Stimulated activated CD4-positive, alpha-beta T cell treated with anti-CD3 and anti-CD28 coated beads, Interleukin-2, amount 100 ng/mL, for 4 hours (primary cell): ENCODE results near the gene MTUS2.

Source experiments
- DNase-seq: peaks from one replicate; pipeline ENCODE4 v3.0.0-alpha.2; 2020; ENCODE audit warnings: low read depth

Gene MTUS2

DNA sequence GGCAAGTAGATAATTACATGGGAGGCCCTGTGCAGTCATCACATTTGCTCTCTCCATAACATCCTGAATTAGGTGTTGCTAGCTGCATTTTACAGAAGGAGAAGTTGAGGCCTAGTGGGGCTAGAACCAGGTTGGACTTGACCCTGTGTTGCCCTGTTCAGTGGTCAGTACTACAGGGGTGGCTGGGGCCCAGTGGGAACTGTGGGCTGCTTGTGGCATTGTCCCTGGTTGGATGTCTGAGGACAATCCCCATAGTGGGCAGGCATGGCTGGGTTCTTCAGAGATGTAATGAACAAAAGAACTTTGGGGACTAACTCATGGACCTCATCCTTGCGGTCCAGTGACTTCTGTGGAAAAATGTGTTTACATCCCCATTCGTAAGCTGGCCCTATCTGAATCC lies 38.9 kb downstream of the MTUS2 start:
- DNase-seq, result no peak

DNA sequence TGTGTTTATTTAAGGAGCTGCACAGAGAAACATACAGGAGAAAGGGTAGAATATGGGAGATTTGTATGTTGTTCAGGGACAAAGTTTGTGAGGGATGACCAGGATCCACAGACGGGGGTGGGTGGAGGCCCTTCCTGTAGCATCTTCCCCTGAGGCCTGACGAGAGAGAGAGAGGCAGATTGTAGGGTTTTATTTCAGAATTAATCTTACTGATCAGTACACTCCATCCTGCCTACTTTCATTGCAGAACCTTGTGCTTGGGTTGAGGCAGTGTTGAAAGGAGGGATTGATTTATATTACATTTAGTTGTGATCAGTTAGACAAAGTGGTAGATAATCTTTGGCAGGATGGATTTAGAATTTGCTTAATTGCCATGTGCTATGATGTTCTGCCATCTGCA lies 39.6 kb downstream of the MTUS2 start:
- DNase-seq, result no peak

DNA sequence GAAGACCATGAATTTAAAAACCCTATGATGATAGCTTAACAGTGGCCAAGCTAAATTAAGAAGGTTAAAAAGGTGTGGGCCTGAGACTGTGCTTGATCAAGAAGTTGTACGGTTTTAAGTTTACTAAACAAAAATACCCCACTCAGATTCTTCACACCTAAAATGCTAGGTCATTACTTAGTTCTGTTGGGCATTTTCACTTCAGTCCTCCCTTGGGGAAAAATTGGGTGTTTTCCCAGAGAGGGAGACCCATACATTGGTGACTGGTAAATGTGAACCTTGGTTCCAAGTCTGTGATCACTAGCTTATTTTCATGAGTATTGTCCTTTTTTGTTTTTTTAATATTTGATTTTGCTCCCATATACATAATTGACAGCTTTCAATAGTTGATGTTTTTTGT lies 44.4 kb downstream of the MTUS2 start:
- no peak for DNase-seq

DNA sequence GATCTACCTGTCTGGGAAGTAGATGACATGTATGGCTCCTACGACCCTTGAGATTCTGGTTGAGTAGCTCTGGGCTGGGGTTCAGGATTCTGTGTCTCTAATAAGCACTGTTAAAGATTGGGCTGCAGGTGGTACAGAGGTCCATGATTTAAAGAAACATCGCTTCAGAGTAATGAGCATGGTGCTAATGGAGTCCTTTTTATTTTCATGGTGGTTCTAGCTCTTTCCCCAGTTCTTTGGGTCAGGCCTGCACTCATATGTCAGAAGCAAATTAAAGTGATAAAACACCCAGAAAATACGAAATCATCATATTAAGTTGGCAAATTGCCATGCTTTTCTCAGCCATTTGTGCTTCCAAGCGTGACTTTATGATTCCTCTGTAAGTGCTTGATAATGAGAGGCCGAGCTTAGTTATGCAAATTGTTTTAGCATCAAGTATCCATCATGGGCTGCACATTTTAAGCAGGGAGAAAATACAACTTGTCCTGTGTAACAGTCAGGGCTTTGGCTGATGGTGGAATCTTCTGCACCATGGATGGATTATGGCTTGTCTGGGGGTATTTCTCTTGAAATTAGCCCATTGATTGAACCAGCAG lies 45.1 kb downstream of the MTUS2 start:
- no peak for DNase-seq

DNA sequence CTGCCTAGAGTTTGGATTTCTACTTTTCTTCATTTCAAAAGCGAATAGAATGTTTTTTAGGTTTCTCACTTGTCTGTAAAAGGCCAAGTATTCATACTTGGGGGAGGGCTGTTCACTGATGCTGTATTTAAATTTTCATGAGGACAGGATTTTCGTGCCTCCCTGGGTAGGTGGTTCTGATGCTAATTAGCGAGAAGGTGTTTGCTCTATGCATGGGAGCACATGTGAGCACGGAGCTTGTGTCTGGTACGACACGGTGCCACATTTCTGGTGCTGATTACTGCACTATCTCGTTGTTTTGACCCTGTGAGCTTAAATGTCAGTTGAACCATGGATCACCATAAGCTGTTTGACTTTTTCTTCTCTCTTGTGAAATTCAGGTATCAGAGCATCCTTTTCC lies 45.8 kb downstream of the MTUS2 start:
- no peak for DNase-seq

DNA sequence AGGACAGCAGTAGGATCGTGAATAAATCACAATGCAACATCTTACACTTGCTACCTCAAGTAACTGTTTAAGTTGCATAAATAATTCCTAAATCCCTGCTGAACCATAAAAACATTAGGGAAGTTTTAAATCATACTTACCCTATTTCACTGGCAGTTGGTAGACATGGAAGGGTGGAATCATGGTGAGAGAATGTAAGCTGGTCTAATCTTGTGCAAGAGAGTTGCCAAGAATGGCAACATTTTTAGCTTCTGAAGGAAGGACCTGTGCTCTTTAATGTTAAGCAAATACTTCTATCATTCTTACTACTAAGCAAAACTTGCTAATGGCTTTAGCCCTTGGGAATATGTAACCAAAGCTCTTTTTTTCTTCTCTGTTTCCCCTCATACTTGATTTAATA lies 46.8 kb downstream of the MTUS2 start:
- no peak for DNase-seq

DNA sequence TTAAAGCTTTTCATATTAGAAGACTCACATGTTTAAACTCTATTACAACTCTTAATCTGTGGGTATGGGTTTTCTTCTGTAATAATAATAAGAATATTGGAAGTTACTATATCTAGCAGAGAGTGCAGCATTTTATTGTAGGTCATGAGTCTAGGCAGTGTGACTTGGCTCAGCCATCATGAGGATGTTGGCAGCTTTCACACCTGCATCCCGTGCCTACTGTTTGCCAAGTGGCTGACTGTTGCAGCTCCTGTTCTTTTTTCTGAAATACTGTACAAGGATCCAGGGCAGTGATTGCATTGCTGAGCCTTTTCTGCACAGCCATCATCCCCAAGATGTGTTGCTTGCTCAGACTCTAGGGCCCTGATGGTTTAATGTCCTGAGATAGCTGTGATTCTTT lies 47.4 kb downstream of the MTUS2 start:
- DNase-seq, result no peak

DNA sequence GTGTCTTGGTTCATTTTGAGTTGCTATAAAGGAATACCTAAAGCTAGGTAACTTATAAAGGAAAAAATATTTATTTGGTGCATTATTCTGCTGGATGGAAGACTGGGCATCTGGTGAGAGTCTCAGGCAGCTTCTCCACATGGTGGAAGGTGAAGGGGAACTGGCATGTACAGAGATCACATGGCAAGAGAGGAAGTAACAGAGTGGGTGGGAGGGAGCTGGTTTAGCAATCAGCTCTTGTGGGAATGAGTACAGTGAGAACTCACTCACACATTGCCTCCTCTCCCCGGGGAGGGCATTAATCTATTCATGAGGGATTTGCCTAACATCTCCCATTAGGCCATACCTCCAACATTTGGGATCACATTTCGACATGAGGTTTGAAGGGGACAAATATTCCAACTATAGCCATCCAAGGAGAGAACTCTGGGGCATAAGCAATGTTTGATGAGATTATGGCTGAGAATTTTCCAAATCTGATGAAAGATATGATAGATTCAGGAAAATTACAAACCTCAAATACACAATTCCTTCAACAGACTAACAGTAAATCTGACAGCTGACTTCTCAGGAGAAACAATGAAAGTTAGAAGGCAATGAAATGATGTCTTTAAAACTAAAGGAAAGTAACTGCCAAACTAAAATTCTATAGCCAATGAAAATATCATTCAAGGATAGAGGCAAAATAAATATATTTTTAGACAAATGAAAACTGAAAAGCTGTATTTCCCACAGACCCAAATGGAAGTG lies 52.5 kb downstream of the MTUS2 start:
- DNase-seq, result no peak

DNA sequence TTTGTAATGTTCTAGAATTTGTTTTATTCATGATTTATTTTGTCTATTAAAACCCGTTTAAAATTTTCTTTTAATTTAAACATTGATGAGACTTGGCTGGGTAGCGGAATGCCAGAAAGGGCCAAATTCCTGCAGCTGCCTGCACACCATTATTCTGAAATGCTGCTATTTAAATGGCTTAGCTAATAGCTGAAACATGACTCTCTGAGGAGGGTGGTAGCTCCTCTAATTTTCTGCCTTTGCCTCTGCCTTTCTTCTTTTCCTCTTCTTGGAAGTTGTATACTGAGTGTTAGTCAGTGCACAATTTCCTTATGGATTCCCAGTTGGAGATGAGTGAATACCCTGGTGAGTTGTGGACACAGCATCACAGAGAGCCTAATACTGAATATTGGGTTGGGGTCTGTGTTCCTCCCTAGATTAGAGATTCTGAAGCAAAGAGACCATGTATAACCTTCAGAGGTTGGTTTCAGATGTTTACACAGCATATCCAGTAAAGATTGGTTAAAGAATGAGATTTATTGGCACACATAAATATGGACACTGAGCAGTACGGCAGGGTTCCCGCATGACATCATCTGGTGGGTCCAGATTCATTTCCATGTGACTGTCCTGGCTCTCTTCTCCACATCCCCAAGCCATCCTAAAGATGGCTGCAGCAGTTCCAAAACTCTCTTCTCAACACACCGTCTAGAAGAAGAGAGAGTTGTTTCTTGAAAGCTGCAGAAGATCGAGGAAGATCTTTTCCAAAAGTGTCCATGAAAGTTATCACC lies 55.9 kb downstream of the MTUS2 start:
- DNase-seq, result no peak

DNA sequence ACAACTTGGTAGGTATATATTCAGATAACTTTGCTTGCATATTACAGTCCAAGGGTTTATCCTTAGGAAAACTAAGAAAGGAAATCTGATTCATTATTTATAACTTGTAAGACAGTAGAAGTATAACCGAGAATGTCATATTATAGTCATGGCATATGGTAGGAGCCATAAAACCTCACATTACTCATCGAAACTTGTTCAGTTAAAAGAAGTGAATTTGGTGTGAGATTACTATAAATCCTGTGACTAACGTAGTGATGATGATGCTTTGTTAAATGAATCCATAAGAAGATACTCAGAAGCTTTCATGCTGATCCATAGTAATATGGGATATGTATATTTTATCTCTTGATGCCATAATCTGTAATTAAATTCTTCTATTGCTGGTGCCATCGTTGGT lies 57.3 kb downstream of the MTUS2 start:
- no peak for DNase-seq

DNA sequence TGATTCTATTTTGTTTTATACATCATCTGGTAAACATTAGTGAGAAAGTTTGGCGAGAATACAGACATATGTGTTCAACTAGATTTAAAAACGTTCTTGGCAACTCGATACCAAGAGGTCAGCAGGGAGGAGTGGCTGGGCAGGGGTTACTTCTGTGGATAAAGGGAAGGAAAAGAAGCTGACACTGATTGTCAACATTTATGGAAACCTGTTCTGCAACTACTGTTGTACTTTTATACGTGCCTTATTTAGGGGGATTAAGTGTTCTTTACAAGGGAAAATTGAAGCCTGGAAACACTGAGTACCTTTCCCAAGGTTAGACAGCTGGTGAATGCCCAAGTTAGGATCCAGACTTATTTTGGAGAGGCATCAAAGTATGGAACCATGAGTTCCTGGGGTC lies 65.0 kb downstream of the MTUS2 start:
- DNase-seq, result no peak

DNA sequence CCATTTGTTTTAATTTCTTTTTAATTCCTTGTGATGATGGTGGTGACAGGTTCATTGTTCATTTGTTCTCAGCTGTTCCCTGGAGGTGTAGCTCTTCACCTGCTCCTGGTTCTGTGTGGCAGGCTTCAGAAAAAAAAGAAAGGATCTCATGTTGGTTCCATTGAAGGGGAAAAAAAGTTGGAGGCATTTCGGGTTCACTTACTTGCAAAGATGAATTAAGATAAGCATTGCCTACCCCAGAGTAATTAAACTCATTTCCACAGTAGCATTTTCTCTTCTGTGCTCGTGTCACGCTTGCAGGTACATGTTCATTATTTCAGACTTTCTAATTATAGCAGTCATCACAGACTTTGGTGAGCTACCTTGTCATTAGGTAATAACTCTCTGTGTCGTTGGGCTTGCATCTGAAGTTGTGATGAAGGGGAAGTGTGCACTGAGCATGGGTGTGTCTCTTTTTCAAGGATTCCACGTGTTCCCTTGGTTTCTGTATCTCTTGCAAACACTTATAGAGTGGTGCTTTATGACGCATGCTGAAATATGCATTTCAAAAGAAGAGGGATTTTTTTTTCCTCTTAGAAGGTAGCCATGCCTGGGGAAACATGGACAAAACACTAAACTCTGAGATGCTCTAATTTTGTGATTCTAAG lies 69.1 kb downstream of the MTUS2 start:
- DNase-seq, result no peak

DNA sequence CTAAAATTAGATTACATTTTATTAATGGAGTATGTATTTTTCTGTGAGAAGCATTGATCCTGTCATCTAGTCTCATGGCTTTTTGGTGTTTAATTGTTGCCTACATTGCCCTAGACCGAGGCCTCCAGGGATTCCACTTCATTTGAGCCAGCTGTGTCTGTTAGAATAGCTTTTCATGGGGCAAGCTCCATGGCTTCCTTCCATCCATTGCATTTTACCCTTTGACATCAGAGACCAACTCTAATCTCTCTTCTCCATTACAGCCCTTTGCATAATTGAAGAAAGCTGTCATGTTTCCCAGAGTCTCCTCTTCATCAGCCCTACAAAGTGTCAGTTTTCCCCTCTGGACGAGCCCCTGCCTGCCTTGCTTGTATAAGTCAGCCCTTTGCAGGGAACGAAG lies 70.6 kb downstream of the MTUS2 start:
- DNase-seq, result no peak

DNA sequence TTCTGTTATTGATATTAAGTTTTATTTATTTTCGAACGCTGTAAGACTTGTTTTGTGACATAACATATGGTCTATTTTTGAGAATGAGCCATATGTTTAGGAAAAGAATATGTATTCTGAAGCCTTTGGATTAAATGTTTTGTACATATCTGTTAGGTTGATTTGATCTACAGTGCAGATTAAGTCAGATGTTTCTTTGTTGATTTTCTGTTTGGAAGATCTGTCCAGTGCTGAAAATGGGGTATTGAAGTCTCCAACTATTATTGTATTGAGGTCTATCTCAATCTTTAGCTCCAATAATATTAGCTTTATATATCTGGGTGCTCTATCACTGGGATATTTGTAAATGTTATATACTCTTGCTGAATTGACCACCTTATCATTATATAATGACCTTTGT lies 97.9 kb downstream of the MTUS2 start:
- DNase-seq, result no peak

DNA sequence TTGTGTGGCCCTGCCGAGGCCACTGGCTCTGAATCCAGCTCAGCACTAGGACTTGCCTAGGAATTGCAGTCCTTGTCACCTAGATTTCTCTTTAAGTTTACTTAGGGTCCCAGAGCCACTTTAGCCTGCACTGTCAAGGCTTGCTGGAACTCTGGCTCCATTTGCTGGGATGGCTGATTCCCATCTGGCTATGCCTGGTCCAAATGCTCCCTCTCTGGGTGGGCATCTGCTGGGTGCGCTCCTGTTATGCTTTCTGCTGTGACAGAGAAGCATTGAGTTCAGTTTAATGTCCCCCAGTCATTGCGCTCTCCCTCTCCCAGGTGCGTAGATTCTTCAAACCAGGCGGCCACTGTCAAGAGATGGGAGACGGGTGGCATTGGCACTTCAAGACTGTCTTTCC lies 102.2 kb downstream of the MTUS2 start:
- no peak for DNase-seq

DNA sequence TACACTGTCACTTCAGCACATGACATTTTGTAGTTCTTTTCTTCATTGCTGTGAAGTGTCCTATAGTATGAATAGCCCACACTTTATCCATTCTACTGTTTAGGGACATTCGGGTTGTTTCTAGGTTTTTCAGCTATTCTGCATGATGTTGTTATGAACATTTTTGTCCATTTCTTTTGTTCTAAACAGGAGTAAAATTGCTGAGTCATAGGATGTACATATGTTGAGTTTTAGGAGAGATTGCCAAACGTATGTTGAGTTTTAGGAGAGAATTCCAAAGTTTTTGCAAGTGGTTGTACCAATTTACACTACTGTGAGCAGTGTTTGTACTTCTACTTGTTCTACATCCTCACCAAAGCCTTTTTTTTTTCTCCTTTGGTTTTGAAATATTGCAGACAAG lies 115.0 kb downstream of the MTUS2 start:
- no peak for DNase-seq

DNA sequence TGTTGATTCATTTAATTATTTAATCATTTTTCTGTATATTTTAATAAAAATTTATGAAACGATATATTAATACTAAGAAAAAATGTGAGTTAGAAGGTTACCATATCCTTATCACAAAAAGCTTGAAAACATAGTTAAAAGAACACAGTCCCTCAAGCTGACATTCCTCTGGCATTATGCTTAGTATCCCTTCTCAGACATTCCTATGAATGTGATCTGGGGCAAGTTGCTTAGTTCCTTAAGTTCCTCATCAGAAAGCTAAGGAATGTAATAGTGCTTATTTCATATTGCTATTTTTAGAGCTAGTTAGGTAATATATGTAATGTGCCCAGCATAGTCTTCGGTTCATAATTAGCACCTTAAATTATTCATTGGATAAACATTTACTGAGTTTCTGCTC lies 122.8 kb downstream of the MTUS2 start:
- no peak for DNase-seq

DNA sequence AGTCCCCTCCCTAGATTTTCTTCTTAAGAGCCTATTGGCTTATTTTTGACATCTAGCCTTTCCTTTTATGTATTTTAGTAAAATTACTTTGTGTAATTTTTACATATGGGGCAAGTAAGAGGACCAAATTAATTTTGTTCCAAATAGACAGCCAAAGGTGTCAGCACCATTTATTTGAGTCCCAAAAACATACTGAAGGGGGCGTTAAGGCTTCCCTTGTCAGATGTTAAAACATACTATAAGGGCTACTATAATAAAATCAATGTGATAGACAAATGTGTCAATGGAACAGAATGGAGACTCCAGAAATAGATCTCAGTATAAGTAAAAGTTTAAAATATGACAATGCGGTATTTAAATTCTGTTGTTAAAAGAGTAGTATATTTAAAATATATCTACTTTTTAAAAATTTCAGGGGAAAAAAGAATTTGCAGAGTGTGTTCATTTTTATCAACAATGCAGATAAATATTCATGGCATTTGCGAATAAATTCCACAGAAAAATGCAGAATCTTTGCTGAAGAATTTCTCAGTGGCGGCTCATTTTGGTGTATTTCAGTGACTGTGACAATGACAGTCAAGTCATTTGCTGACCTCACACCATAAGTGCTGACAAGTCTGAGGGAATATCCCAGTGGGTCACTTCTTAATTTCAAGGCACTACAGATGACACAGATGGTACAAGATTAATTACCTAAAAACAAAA lies 133.7 kb downstream of the MTUS2 start:
- no peak for DNase-seq

DNA sequence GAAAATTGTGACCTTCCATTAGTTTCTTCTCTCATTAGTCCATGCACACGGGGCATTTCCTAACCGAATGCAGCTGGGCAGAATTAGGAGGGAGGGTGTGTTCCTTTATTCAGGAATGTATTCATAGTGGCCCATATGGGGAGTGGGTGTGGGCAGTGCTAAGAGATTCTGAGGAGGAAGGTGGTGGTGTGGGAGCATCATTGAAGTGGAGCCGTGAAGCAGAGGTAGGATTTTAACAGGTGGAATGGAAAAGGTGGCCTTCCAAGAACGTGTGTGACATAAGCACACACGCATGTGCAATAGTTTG lies 134.2 kb downstream of the MTUS2 start:
- DNase-seq, result no peak

DNA sequence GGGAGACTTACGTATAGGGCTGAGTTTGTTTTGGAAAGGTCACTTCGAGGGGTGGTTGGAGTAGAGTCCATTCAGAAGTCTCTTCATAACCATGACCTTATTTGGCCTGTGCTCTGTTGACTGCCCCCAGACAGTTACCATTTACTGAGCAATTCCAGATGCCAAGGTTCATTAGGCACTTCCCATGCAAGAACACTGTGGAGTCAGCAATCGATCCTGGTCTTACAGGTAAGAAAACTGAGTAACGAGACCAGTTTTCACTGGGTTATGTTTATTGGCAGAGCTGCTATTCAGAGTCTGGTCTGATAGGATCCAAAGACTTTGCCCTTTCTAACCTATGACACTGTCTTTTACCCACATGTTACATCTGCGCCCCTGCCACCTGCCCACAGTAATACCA lies 134.7 kb downstream of the MTUS2 start:
- no peak for DNase-seq

DNA sequence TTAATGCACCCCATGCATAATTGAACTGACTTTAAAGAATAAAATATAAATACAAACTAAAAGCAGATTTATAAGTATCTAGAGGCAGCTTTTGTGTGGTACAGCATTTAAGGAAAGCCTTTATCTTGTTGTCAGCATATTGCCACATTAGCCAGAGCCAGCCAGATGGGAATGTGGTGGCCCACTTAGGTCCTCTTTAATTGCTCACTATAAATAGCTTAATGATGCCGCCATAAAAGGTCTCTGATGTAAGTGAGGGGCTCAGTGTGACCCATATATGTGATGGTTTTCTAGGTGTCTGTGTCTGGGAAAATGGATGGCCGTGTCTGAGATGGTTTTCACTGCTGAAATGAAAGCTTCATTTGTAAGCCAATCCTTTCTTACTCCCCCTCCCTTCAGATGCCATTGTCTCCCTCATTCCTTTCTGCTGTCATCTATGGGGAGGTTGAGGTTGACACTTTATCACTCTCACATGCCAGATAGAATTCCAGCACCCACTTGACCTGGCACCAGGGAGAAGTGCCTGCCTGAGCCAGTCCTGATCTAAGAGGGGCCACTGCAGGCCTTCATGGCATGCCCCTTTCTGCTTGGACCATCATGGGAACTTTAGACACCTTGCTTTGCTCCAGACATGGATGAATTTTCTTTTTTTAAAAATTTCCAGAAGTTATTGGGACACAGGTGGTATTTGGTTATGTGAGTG lies 135.3 kb downstream of the MTUS2 start:
- DNase-seq, result no peak

DNA sequence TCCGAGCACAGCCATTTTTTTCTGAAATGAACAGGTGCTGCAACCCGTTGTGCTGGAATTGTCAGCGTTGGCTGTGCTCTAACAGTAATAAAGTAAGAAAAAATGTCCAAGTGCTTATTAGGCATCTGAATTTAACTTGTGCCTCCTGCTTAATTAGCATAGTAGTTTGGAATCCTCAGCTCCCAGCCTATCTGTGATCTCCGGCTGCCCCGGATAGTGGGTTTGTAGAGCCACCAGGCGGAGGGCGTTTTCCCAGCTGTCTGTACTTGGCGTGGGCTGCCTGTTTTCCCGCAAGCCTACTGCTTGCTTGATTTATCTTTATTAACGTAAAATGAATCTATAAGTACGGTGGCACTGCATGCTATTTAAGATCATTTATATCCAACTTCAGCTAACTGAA lies 137.9 kb downstream of the MTUS2 start:
- DNase-seq, result no peak
